Hepatic stellate cell (primary cell): ENCODE measurements around the gene FICD.
"Not testable (repeated sequence)": the region's sequence is repeated elsewhere in the genome, so short reads cannot be mapped to it uniquely, and the experiment has no call there.

Experiments
- DNase-seq: peaks from one replicate; pipeline ENCODE4 v3.0.0; 2011; ENCODE audit warnings: low spot score

The FICD gene

GRCh38 chr12:108538146-108538545, 23.1 kb downstream of the FICD start:
- no peak for DNase-seq

GRCh38 chr12:108538616-108539195, 23.6 kb downstream of the FICD start:
- DNase-seq = no peak

- no peak for DNase-seq
Observed at GRCh38 chr12:108542320-108542719, 27.2 kb downstream of the FICD start.

GRCh38 chr12:108543652-108544051, 28.6 kb downstream of the FICD start:
- DNase-seq = no peak

- no peak for DNase-seq
Observed at GRCh38 chr12:108547686-108548085, 32.6 kb downstream of the FICD start.

GRCh38 chr12:108548954-108549521, 34.0 kb downstream of the FICD start:
- no peak for DNase-seq

- no peak for DNase-seq
Observed at GRCh38 chr12:108551535-108551934, 36.5 kb downstream of the FICD start.

GRCh38 chr12:108553799-108554198, 38.7 kb downstream of the FICD start:
- DNase-seq = no peak

GRCh38 chr12:108555383-108555782, 40.3 kb downstream of the FICD start:
- not testable (repeated sequence) for DNase-seq

- DNase-seq = no peak
Observed at GRCh38 chr12:108559007-108559655, 44.1 kb downstream of the FICD start.

GRCh38 chr12:108559748-108560147, 44.7 kb downstream of the FICD start:
- DNase-seq = no peak

- no peak for DNase-seq
Observed at GRCh38 chr12:108560321-108560721, 45.2 kb downstream of the FICD start.

- peak; percentile 88 for DNase-seq
Observed at GRCh38 chr12:108560752-108561719, 46.0 kb downstream of the FICD start, which contains the start of gene SART3. TSS of gene SART3 (minus strand) at chr12:108561173. CDS start at chr12:108561154, 19 bp downstream.

- DNase-seq = no peak
Observed at GRCh38 chr12:108561852-108562347, 46.8 kb downstream of the FICD start.

- DNase-seq = peak; percentile 96
Observed at GRCh38 chr12:108562348-108563135, 47.5 kb downstream of the FICD start, which contains the start of gene ISCU. TSS of gene ISCU (plus strand) at chr12:108562596. CDS start at chr12:108562623, 27 bp downstream.

GRCh38 chr12:108563136-108563803, 48.2 kb downstream of the FICD start:
- DNase-seq = peak; percentile 86

- no peak for DNase-seq
Observed at GRCh38 chr12:108563804-108564151, 48.7 kb downstream of the FICD start.

- no peak for DNase-seq
Observed at GRCh38 chr12:108564724-108565123, 49.6 kb downstream of the FICD start.

- DNase-seq = no peak
Observed at GRCh38 chr12:108565146-108565545, 50.1 kb downstream of the FICD start.

GRCh38 chr12:108565976-108566375, 50.9 kb downstream of the FICD start:
- peak; percentile 56 for DNase-seq

- no peak for DNase-seq
Observed at GRCh38 chr12:108566452-108566851, 51.4 kb downstream of the FICD start.
